H1 (cell line): ENCODE measurements around the gene TAF1D. TPM values are rescaled to one million over a fixed set of nuclear protein-coding genes. Genes with fewer than 3 reads are reported as not detected.

ENCODE experiments used
- CTCF ChIA-PET: fragments of 300-600 bp; sonication (Branson Sonifier 250); formaldehyde crosslinking; loops from one replicate; lab custom pipeline; 2021; ENCODE audit not compliant: partially characterized antibody; lab: Charles Lee
- POLR2A ChIA-PET: fragments of 300-600 bp; sonication (Branson Sonifier 250); formaldehyde crosslinking; loops from one replicate; lab custom pipeline; 2021; ENCODE audit warnings: inconsistent platforms; ENCODE audit not compliant: partially characterized antibody; lab: Charles Lee
- DNase-seq, 2 experiments: peaks; one replicate each; pipeline versions ENCODE4 v3.0.0 to v3.0.0-alpha.2; 2010 to 2022; ENCODE audit warnings: low spot score in 2 of 2, low read depth in 1 of 2, mixed read lengths in 1 of 2
- FAIRE-seq: peaks from 2 replicates; lab custom pipeline; 2011; peaks lifted over from hg19 to GRCh38; lab: Jason Lieb, UNC
- H2AFZ ChIP-seq: 2 replicates; pipeline ENCODE4 v1.8.1; 2012; ENCODE audit warnings: low read length, inconsistent platforms
- H2AK5ac ChIP-seq: 2 replicates; pipeline ENCODE4 v1.6.1; 2013; ENCODE audit warnings: low read depth, low read length
- H2BK120ac ChIP-seq: replicated peaks from 2 replicates; pipeline ENCODE3; 2013; ENCODE audit warnings: low read depth, low read length, inconsistent platforms
- H2BK12ac ChIP-seq: 2 replicates; pipeline ENCODE4 v1.6.1; 2013; ENCODE audit warnings: low read depth, low read length
- H2BK15ac ChIP-seq: 2 replicates; pipeline ENCODE4 v1.6.1; 2013; ENCODE audit warnings: low read length
- H2BK20ac ChIP-seq: 2 replicates; pipeline ENCODE4 v1.6.1; 2013; ENCODE audit warnings: low read length
- H2BK5ac ChIP-seq: 2 replicates; pipeline ENCODE4 v1.6.1; 2013; ENCODE audit warnings: low read depth, low read length
- H3K14ac ChIP-seq: 2 replicates; pipeline ENCODE4 v1.6.1; 2013; ENCODE audit warnings: inconsistent platforms; ENCODE audit not compliant: insufficient read length
- H3K18ac ChIP-seq: 2 replicates; pipeline ENCODE4 v1.6.1; 2013; ENCODE audit warnings: low read length; ENCODE audit errors: extremely low read depth
- H3K23ac ChIP-seq: 2 replicates; pipeline ENCODE4 v1.6.1; 2013; ENCODE audit warnings: inconsistent platforms; ENCODE audit not compliant: insufficient read length
- H3K23me2 ChIP-seq: 2 replicates; pipeline ENCODE4 v1.6.1; 2013; ENCODE audit warnings: low read depth, low read length
- H3K27ac ChIP-seq: 2 replicates; pipeline ENCODE4 v1.6.1; 2011; ENCODE audit warnings: low read depth, low read length, inconsistent platforms
- H3K27me3 ChIP-seq, 4 experiments: replicated peaks in 1 of 4; 1 replicate in 1 of 4; 2 replicates in 3 of 4; pipeline versions ENCODE4 v1.6.1 to v1.8.1; 2011 to 2013; ENCODE audit warnings: low read length in 3 of 4, mild to moderate bottlenecking in 3 of 4, inconsistent platforms in 2 of 4, mixed read lengths in 2 of 4, moderate library complexity in 1 of 4; ENCODE audit not compliant: control insufficient read depth in 3 of 4, insufficient read depth in 3 of 4; ENCODE audit errors: extremely low read depth in 1 of 4
- H3K36me3 ChIP-seq, 4 experiments: 2 replicates each; pipeline versions ENCODE4 v1.6.1 to v1.8.1; 2011 to 2013; ENCODE audit warnings: mild to moderate bottlenecking in 4 of 4, low read length in 3 of 4, moderate library complexity in 2 of 4, control low read depth in 1 of 4, inconsistent platforms in 1 of 4; ENCODE audit not compliant: insufficient read depth in 4 of 4, control insufficient read depth in 2 of 4
- H3K4ac ChIP-seq: replicated peaks from 2 replicates; pipeline ENCODE3; 2013; ENCODE audit warnings: low read length, low read depth, mixed read lengths, inconsistent platforms; ENCODE audit not compliant: insufficient read length
- H3K4me1 ChIP-seq, 4 experiments: replicated peaks in 1 of 4; 1 replicate in 1 of 4; 2 replicates in 3 of 4; pipeline versions ENCODE4 v1.6.1 to v1.8.1; 2011 to 2013; ENCODE audit warnings: low read length in 3 of 4, inconsistent platforms in 2 of 4, mixed read lengths in 1 of 4; ENCODE audit not compliant: insufficient read depth in 4 of 4, control insufficient read depth in 3 of 4
- H3K4me2 ChIP-seq, 2 experiments: 2 replicates each; pipeline versions ENCODE4 v1.6.1 to v1.8.1; 2011 to 2013; ENCODE audit warnings: low read depth in 2 of 2, low read length in 2 of 2, control low read depth in 1 of 2, inconsistent platforms in 1 of 2, mild to moderate bottlenecking in 1 of 2; ENCODE audit not compliant: insufficient read depth in 1 of 2
- H3K4me3 ChIP-seq, 4 experiments: fragments of 200-600, 300-600 bp in 1 of 4; sonication (generic), shearing (Covaris generic), sonication (Bioruptor Twin) in 1 of 4; 2 replicates each; pipeline versions ENCODE4 v1.5.1 to v1.8.1; 2011 to 2016; ENCODE audit warnings: low read length in 4 of 4, low read depth in 3 of 4, control low read depth in 2 of 4, inconsistent platforms in 2 of 4, mild to moderate bottlenecking in 2 of 4, mixed read lengths in 1 of 4, moderate library complexity in 1 of 4; ENCODE audit not compliant: insufficient read depth in 2 of 4; ENCODE audit errors: extremely low read depth in 1 of 4
- H3K56ac ChIP-seq: replicated peaks from 2 replicates; pipeline ENCODE3; 2013; ENCODE audit warnings: low read depth, mild to moderate bottlenecking, mixed read lengths, low read length, inconsistent platforms; ENCODE audit not compliant: insufficient read length
- H3K79me1 ChIP-seq: 2 replicates; pipeline ENCODE4 v1.6.1; 2013; ENCODE audit warnings: low read depth, low read length, control low read depth
- H3K79me2 ChIP-seq, 2 experiments: 2 replicates each; pipeline versions ENCODE4 v1.6.1 to v1.8.1; 2012 to 2013; ENCODE audit warnings: low read length in 2 of 2, mild to moderate bottlenecking in 2 of 2, inconsistent platforms in 1 of 2; ENCODE audit not compliant: insufficient read depth in 2 of 2, control insufficient read depth in 1 of 2
- H3K9ac ChIP-seq, 4 experiments: replicated peaks in 1 of 4; 1 replicate in 1 of 4; 2 replicates in 3 of 4; pipeline versions ENCODE4 v1.6.1 to v1.8.1; 2011 to 2013; ENCODE audit warnings: low read depth in 3 of 4, low read length in 3 of 4, control low read depth in 2 of 4, mild to moderate bottlenecking in 2 of 4, moderate library complexity in 2 of 4, inconsistent platforms in 1 of 4; ENCODE audit errors: extremely low read depth in 1 of 4
- H3K9me3 ChIP-seq, 2 experiments: 2 replicates each; pipeline versions ENCODE4 v1.6.1 to v1.8.1; 2012 to 2013; ENCODE audit warnings: mild to moderate bottlenecking in 2 of 2, moderate library complexity in 2 of 2, control low read depth in 1 of 2, inconsistent platforms in 1 of 2, low read depth in 1 of 2, low read length in 1 of 2, mixed read lengths in 1 of 2; ENCODE audit not compliant: insufficient read depth in 2 of 2
- H4K20me1 ChIP-seq, 2 experiments: replicated peaks in 1 of 2; 2 replicates each; pipeline versions ENCODE3 to v1.8.1; 2011 to 2013; ENCODE audit warnings: inconsistent platforms in 2 of 2, low read length in 2 of 2, mild to moderate bottlenecking in 1 of 2; ENCODE audit not compliant: insufficient read depth in 2 of 2, control insufficient read depth in 1 of 2
- H4K5ac ChIP-seq: 2 replicates; pipeline ENCODE4 v1.6.1; 2013; ENCODE audit warnings: low read length, low read depth, mixed read lengths, inconsistent platforms; ENCODE audit not compliant: insufficient read length
- H4K8ac ChIP-seq: 2 replicates; pipeline ENCODE4 v1.8.0; 2013; ENCODE audit warnings: mild to moderate bottlenecking, moderate library complexity, low read length, inconsistent platforms; ENCODE audit not compliant: insufficient read depth; ENCODE audit errors: extremely low read depth
- H4K91ac ChIP-seq: replicated peaks from 2 replicates; pipeline ENCODE3; 2013; ENCODE audit warnings: low read length, mixed read lengths, inconsistent platforms; ENCODE audit not compliant: insufficient read length
- ASH2L ChIP-seq: fragments of 200-600, 300-600 bp; sonication (generic); IDR thresholded peaks from one replicate; pipeline ENCODE4 v1.7.1; 2017; ENCODE audit warnings: low read length
- BCL11A ChIP-seq, 2 experiments: IDR thresholded peaks; one replicate each; pipeline ENCODE4 v1.6.1; 2011; ENCODE audit warnings: low read depth in 2 of 2, low read length in 2 of 2, mild to moderate bottlenecking in 2 of 2
- CHD2 ChIP-seq: IDR thresholded peaks from 2 replicates; pipeline ENCODE4 v1.6.1; 2012; ENCODE audit warnings: low read length, improper control_type of control experiment
- CTBP2 ChIP-seq: IDR thresholded peaks from 2 replicates; pipeline ENCODE4 v1.7.0; 2011; ENCODE audit warnings: borderline replicate concordance, mild to moderate bottlenecking, moderate library complexity, mixed read lengths, low read length; ENCODE audit not compliant: insufficient read depth, insufficient read length
- EGR1 ChIP-seq: IDR thresholded peaks from 2 replicates; pipeline ENCODE4 v1.6.1; 2011; ENCODE audit warnings: low read depth, low read length, borderline replicate concordance
- EZH2 ChIP-seq: fragments of 200-600 bp; sonication (generic); IDR thresholded peaks from 2 replicates; pipeline ENCODE4 v1.7.1; 2012; ENCODE audit warnings: low read depth, mild to moderate bottlenecking, moderate library complexity, low read length, inconsistent platforms; ENCODE audit not compliant: severe bottlenecking
- NANOG ChIP-seq: IDR thresholded peaks from 2 replicates; pipeline ENCODE4 v1.6.1; 2011; ENCODE audit warnings: low read length, low read depth, mild to moderate bottlenecking, inconsistent platforms; ENCODE audit not compliant: insufficient read depth, poor library complexity, severe bottlenecking
- NRF1 ChIP-seq: IDR thresholded peaks from 2 replicates; pipeline ENCODE4 v1.6.1; 2011; ENCODE audit warnings: mild to moderate bottlenecking, low read depth, low read length, improper control_type of control experiment
- POLR2A ChIP-seq, 2 experiments: IDR thresholded peaks; 1 replicate in 1 of 2; 2 replicates in 1 of 2; pipeline ENCODE4 v1.6.1; 2011; ENCODE audit warnings: low read depth in 2 of 2, low read length in 2 of 2, mild to moderate bottlenecking in 2 of 2; ENCODE audit errors: control extremely low read depth in 1 of 2
- POLR2AphosphoS5 ChIP-seq: IDR thresholded peaks from 2 replicates; pipeline ENCODE4 v1.6.1; 2011; ENCODE audit warnings: low read depth, low read length
- RXRA ChIP-seq: IDR thresholded peaks from 2 replicates; pipeline ENCODE4 v1.6.1; 2011; ENCODE audit warnings: low read depth, mild to moderate bottlenecking, low read length, moderate library complexity; ENCODE audit not compliant: insufficient read depth
- SP4 ChIP-seq: IDR thresholded peaks from 2 replicates; pipeline ENCODE4 v1.6.1; 2012; ENCODE audit warnings: low read length, inconsistent platforms
- TEAD4 ChIP-seq: IDR thresholded peaks from 2 replicates; pipeline ENCODE4 v1.6.1; 2012; ENCODE audit warnings: low read depth, low read length, inconsistent platforms, mixed read lengths
- WGBS, 2 experiments: shearing (Covaris generic) in 1 of 2; methylation state at CpG; one replicate each; pipeline versions ENCODE4 v1.1.6 to v1.1.7; 2013 to 2015; ENCODE audit warnings: low lambda C conversion rate in 2 of 2, mixed read lengths in 2 of 2, inconsistent platforms in 1 of 2, low coverage in 1 of 2, missing lambda C conversion rate in 1 of 2; ENCODE audit not compliant: insufficient replicate concordance in 2 of 2, insufficient coverage in 1 of 2, insufficient read length in 1 of 2; ENCODE audit errors: extremely low coverage in 1 of 2, missing lambda C conversion rate in 1 of 2; 5-methylcytosine and 5-hydroxymethylcytosine counted together
- polyA plus RNA-seq, 7 experiments: library from polyadenylated mRNA; depleted of rRNA in 3 of 7; stranded (reverse) in 5 of 7; unstranded in 2 of 7; fragments of >200 nt in 5 of 7; fragments of 200-250 nt in 2 of 7; gene quantifications; 1 replicate in 5 of 7; 2 replicates in 1 of 7; 4 replicates in 1 of 7; pipeline versions ENCODE4 v1.2.1 to v1.2.3, GENCODE V29; 2011 to 2013; ENCODE audit warnings: missing spikeins in 2 of 7, mixed read lengths in 2 of 7
- total RNA-seq: library from RNA; stranded (reverse); fragmentation: NEBNext Ultra II Directional; extraction: Animal tissue kit (Norgen Biotek cat#: 25700); gene quantifications from 2 replicates; pipeline ENCODE4 v1.2.1, GENCODE V29; 2021

TAF1D gene
- total and polyA plus RNA-seq, 2 of the 8 experiments (the other 6 are each of a cell fraction or from before 2014, with no cell fraction given) = 64.7 to 212 TPM

DNA sequence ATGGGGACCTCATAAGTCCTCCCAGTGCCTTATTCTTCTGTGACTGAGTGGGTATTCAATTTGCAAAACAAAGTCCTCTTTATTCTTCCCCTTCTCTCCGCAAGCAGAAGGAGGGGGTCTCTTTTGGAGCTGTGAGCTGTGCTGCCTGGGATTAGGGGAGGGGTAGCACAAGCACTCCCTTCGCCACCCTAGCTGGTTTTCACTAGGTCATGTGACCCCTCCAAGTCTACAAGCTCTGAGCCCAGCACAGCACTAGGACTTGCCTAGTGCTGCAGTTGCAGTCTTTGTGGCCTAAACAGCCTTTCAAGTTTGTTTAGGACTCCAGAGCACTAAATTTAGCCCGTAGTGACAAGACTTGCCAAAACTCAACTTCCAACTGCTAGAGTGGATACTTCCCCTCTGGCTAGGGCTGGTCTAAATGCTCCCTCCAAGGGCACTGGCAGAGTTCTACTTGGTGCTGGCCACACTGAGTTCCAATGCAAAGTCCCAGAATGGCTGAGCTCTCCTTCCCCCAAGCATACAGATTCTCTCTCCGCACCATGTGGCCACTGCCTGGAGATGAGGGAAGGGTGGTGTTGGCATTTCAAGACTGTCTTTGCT is 25.4 kb downstream of the TAF1D start:
- POLR2A ChIA-PET = interaction anchor here (0.6 to 21.2 kb wide), 5 partner anchors 11 to 68 kb away, joined by 3 to 495 read pairs (median 5); partner anchors contain the start of genes C11orf54, MED17 and TAF1D

More for the DNA sequence above, 25.4 kb downstream of the TAF1D start:
- H3K56ac ChIP-seq = no peak overlapping the region
- no peak overlapping the region for H2BK120ac ChIP-seq
- H2BK12ac ChIP-seq = no peak overlapping the region
- H4K5ac ChIP-seq = no peak overlapping the region
- no peak for DNase-seq
- H3K36me3 ChIP-seq = peaks cover 0 to 13% (median 6%) of the 10 kb centered on the region in 4 experiments; a peak in 3 of 8 replicates
- no peak overlapping the region for H4K8ac ChIP-seq
- no peaks in the 10 kb centered on the region for H3K27me3 ChIP-seq
- H3K23me2 ChIP-seq = no peaks in the 10 kb centered on the region
- no peak overlapping the region for H2BK5ac ChIP-seq
- no peaks in the 10 kb centered on the region for H3K79me1 ChIP-seq
- no peaks in the 10 kb centered on the region for H3K79me2 ChIP-seq
- CTCF ChIA-PET = interaction anchor here (1.1 kb wide), 1 partner anchor 12 kb away, joined by 3 read pairs; no protein-coding TSS in a partner anchor
- H3K9ac ChIP-seq = no peak overlapping the region
- H3K4me3 ChIP-seq = no peak overlapping the region
- H2AK5ac ChIP-seq = no peak overlapping the region
- WGBS, 2 experiments = 81% methylated on average over 4 of the region's 4 CpGs; no CpG with 5 or more reads in 1 of the 2 experiments
- H2BK15ac ChIP-seq = no peak overlapping the region
- H3K14ac ChIP-seq = no peak overlapping the region
- H4K91ac ChIP-seq = no peak overlapping the region
- FAIRE-seq = no peak
- H2BK20ac ChIP-seq = no peak overlapping the region
- H3K18ac ChIP-seq = no peak overlapping the region
- H3K4ac ChIP-seq = no peak overlapping the region
- H3K4me1 ChIP-seq = peaks cover 0 to 9% (median 5%) of the 10 kb centered on the region in 4 experiments; a peak in 5 of 7 replicates
- TF ChIP-seq EGR1 (no peak), TEAD4 (no peak), POLR2A (IDR thresholded peaks at IDR 0.05; ENCODE audit: control extremely low read depth in 1 of 2, low read depth in 2 of 2, low read length in 2 of 2) (no peak), CTBP2 (no peak), SP4 (no peak), RXRA (no peak), NANOG (no peak), NRF1 (no peak), BCL11A (IDR thresholded peaks at IDR 0.05; ENCODE audit: low read depth in 2 of 2, low read length in 2 of 2) (no peak), POLR2AphosphoS5 (no peak), CHD2 (no peak), ASH2L (no peak), EZH2 (no peak)
- H3K23ac ChIP-seq = no peak overlapping the region
- no peaks in the 10 kb centered on the region for H3K9me3 ChIP-seq
- H2AFZ ChIP-seq = no peak overlapping the region
- H3K4me2 ChIP-seq = no peak overlapping the region; a peak in 1 of 4 replicates
- no peaks in the 10 kb centered on the region for H4K20me1 ChIP-seq
- no peak overlapping the region for H3K27ac ChIP-seq
